Head of caudate nucleus (tissue), 42 donors: ENCODE results near the gene CDKL5.
"Not testable (repeated sequence)": the region's sequence is repeated elsewhere in the genome, so short reads cannot be mapped to it uniquely, and the experiment has no call there.

Experiments used
- DNase-seq, 42 donors: peaks; one replicate each; pipeline versions ENCODE4 v3.0.0 to v3.0.0-alpha.2; 2020 to 2021; ENCODE audit warnings: mixed read lengths in 7 of 42
- intact Hi-C: fragments of 100-400 bp; cut with DNase I; formaldehyde crosslinking; loops from one replicate; pipeline ENCODE4 v1.15.0; 2022

Gene CDKL5

GRCh38 chrX:18558799-18559198 lies 133.4 kb downstream of the CDKL5 start:
- intact Hi-C loops: no loop called here
- no peak for DNase-seq

DNA sequence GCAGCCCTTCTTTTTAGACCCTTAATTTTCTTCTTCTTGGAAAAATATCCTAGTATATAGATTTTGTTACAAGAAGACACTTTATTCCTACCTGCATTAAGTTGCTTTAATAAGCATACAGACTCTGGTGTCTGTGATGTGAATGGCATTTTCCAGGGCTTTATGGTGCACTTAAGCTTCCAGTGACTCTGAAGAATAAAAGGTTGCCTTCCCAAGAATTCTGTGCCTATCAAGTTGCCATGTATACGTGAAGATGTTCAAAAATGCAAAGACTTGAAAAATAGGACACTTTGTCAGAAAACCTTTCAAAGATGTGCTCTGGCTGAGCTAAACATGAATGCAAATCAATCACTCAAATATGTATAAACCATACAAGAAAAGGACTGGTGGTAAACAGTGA lies 135.6 kb downstream of the CDKL5 start:
- intact Hi-C loops: no loop called here
- DNase-seq: no peak

- intact Hi-C loops: no loop called here
These were observed 140.3 kb downstream of the CDKL5 start for GRCh38 chrX:18565727-18566126.

GRCh38 chrX:18566748-18567147 lies 141.3 kb downstream of the CDKL5 start:
- DNase-seq: no peak
- intact Hi-C loops: no loop called here

More at GRCh38 chrX:18565727-18566126, 140.3 kb downstream of the CDKL5 start:
- no peak for DNase-seq

DNA sequence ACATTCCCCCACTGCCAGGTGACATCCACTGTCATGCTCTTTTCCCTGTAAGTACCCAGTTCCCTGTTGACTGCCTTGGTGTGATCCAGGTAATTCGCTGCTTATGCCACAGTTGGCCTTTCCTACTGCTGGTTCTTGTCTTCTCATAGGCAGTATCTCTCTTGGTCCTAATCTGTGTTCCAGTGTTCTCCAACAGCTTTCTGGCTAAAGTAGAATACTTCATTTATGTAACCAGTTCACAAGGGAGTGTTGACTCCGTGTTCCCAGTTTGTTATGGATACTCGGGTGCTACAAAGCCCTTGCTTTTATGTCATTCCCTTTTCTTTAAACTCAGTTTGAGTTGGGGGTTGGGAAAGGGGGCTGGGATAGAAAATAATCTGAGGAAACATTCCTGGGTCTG lies 148.1 kb downstream of the CDKL5 start:
- DNase-seq: no peak
- intact Hi-C loops: no loop called here

- intact Hi-C loops: no loop called here
- DNase-seq: no peak
These were observed 149.2 kb downstream of the CDKL5 start for GRCh38 chrX:18574591-18574990.

- DNase-seq: no peak
- intact Hi-C loops: no loop called here
These were observed 150.3 kb downstream of the CDKL5 start for GRCh38 chrX:18575744-18576143.

DNA sequence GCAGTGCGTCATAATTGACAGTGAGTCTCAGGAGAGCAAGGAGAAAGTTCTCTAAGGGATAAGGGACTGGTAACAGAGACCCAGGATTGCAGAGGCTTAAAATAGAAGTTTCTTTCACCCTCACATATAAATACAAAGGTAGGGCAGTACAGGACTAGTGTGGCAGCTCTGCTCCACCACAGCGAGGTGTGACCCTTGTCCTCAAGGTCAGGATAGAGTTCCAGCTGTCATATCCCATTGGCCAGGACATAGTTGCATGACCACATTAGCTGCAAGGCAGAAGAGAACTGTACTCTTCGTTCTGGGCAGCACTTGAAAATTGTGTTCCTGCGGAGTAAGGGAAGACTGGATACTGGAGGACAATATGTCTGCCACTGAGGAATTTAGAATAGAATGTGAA lies 152.0 kb downstream of the CDKL5 start:
- intact Hi-C loops: no loop called here
- no peak for DNase-seq

DNA sequence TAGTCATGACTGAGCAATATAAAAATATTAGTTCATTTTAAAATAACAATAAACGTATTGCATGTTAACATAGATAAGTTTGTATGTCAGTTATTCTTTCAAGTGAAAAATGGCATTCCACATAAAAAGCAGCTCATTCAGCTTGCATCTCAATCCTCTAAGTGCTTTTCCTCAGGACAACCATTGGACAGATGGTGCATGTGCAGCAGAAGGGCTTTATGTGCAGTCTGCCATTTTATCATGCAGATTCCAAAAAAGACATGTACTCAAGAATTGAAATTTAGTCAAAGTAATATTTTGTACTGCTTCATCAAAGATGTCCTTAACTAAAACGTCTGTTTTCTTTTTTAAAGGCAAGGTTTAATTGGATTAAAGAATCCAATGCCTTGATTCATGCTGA lies 153.1 kb downstream of the CDKL5 start:
- no peak for DNase-seq
- intact Hi-C loops: no loop called here

DNA sequence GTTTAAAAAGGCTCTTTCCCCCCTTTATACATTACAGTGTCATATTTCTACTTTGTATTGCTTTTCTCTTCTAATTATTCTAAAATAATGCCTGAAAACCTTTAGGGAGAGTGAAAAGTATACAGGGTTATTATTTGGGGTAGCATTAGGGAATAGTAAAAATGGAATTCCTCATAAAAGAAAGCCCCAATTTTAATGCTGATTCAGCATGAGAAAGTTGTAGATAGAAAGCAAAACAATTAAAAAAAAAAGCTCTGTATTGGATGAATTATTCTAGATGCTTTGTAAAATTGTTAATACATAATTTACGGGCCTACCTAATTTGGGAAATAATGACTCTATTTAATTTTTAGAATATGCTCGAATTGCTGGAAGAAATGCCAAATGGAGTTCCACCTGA lies 154.1 kb downstream of the CDKL5 start:
- no peak for DNase-seq
- intact Hi-C loops: no loop called here

- intact Hi-C loops: no loop called here
- DNase-seq: no peak
These were observed 157.6 kb downstream of the CDKL5 start for GRCh38 chrX:18582910-18583493.

DNA sequence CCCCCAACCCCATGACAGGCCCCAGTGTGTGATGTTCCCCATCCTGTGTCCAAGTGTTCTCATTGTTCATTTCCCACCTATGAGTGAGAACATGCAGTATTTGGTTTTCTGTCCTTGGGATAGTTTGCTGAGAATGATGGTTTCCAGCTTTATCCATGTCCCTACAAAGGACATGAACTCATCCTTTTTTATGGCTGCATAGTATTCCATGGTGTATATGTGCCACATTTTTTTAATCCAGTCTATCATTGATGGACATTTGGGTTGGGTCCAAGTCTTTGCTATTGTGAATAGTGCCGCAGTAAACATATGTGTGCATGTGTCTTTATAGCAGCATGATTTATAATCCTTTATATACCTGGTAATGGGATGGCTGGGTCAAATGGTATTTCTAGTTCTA lies 163.9 kb downstream of the CDKL5 start:
- intact Hi-C loops: not testable (repeated sequence)

GRCh38 chrX:18591834-18592233 lies 166.4 kb downstream of the CDKL5 start:
- intact Hi-C loops: no loop called here
- DNase-seq: no peak

More for the DNA sequence above, 163.9 kb downstream of the CDKL5 start:
- not testable (repeated sequence) for DNase-seq

- intact Hi-C loops: no loop called here
These were observed 168.7 kb downstream of the CDKL5 start for GRCh38 chrX:18594079-18594478.

DNA sequence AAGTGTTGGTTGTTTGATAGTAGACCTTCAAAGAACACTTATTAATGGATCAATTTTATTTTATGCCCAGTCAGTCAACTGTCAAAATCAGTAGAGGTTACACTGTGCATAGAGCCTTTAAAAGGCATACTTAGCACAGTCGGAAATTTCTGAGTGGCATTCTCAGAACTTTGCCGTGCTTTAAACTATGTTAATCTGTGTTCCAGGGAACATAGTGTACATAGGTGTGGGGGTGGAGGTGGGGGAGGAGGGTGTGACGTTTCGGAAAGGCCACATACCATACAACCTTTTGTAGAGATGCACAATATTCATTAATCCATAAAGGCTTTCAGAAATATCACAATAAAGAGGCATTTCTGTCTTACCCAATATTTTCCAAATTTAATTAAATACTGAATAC lies 170.7 kb downstream of the CDKL5 start:
- intact Hi-C loops: no loop called here
- DNase-seq: peak in 7 of 42 donors; percentile 5 to 45 (median 26)

More at GRCh38 chrX:18594079-18594478, 168.7 kb downstream of the CDKL5 start:
- DNase-seq: no peak

- DNase-seq: no peak
- intact Hi-C loops: no loop called here
These were observed 173.0 kb downstream of the CDKL5 start for GRCh38 chrX:18598413-18598812.

- DNase-seq: no peak
- intact Hi-C loops: no loop called here
These were observed 182.6 kb downstream of the CDKL5 start for GRCh38 chrX:18607966-18608365.

DNA sequence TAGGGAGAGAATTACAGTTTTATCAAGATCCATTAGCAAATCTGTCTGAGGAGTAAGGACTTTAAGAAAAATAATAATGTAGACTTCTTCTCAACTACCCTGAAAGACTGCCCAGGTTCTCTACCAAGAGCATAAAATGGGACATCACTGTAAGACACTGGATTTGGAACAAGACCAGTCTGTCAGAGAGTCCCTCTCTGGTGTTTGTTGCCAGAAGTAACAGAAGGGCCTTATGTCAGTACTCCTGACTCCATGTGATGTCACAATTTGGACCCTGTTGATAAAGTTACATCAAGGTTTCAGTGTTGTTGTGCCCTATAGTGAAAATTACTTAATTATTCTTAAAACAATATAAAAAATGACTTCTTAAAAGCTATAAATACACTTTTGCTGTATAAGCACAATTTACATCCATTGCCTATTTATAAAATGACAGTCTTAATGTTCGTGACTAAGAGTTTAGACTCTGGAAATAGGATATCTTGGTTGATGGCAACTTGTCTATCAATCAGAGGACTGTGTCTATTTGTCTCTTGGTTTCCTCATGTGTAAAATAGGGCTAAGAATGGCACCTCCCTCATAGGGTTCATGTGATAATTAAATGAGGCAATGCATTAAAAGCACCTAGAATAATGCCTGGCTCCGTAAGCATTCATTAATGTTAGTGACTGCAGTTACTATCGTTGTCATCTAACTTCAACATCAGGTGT lies 188.7 kb downstream of the CDKL5 start:
- no peak for DNase-seq
- intact Hi-C loops: no loop called here

- DNase-seq: peak in 13 of 42 donors; percentile 9 to 62 (median 28)
- intact Hi-C loops: no loop called here
These were observed 191.4 kb downstream of the CDKL5 start for GRCh38 chrX:18616688-18617406.

GRCh38 chrX:18617407-18617750 lies 192.0 kb downstream of the CDKL5 start:
- DNase-seq: peak in 1 of 42 donors; percentile 9
- intact Hi-C loops: no loop called here

DNA sequence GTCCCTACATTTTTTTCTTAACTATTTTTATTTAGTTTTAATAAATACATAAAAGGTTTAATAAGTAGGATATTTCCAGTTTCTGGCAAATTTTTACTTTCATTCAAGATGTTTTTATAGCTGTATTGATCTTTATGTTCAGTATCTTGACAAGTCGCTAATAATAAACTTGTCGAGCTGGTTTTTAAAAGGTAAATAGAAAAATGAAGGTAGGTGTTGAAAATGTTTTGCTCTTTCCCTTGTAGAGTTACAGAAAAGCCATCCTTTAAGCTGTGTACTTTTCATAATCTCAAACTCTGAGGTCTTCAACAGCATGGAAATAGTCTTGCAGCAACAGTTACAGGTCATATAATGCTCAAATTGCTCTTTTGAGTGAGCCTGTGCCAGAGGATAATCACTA lies 193.9 kb downstream of the CDKL5 start:
- DNase-seq: no peak
- intact Hi-C loops: no loop called here
